B cell (primary cell): ENCODE results near the gene HCK.

Source experiments
- CTCF ChIP-seq: fragments of 200-600 bp; IDR thresholded peaks from one replicate; pipeline ENCODE4 v1.8.0; 2022; ENCODE audit warnings: antibody characterized with exemption, mild to moderate bottlenecking
- EZH2 ChIP-seq: IDR thresholded peaks from 2 replicates; pipeline ENCODE4 v1.6.1; 2012; ENCODE audit warnings: borderline replicate concordance, low read depth, mild to moderate bottlenecking, moderate library complexity, low read length; ENCODE audit not compliant: insufficient read depth, poor library complexity, severe bottlenecking

DNA sequence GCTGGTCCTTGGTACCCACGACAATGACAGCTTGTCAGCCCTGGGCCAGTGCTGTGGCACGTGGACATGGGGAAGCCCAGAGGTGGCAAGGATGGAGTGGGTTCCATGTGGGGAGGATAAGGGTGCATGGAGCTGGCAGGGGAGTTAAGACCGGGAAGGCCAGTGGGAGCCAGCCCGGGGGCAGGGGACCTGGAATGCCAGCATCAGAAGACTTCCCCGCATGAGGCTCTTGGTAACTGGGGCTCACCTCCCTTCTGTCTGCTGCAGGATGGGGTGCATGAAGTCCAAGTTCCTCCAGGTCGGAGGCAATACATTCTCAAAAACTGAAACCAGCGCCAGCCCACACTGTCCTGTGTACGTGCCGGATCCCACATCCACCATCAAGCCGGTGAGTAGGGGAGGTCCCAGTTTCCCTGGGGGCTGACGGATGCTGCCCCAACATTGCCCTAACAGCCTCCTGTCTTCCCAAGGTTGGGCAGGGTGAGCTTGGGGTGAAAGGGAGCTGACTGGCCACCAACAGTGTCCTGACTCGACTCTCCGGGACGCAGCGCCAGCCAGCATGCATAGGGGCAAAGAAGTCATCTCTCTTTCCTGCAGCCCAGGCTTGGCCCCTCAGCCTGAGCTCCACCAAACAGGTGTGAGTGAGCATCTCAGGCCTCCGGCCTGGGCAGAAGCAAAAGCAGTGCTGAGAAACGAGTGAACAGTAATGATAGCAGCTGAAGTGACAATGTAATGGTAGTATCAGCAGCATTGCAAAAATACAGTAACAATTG is 19.5 kb downstream of the HCK start:
- TF ChIP-seq CTCF (no peak), EZH2 (no peak)
